Activated T-helper 9 cell treated with anti-CD3 and anti-CD28 coated beads, Interleukin-2, amount 50 U/mL, for 16 hours (primary cell): Measurements from ENCODE around the gene DENND1C.

Experiments used
- DNase-seq: peaks from one replicate; pipeline ENCODE4 v3.0.0-alpha.2; 2020; ENCODE audit warnings: low read depth

Gene DENND1C

DNA sequence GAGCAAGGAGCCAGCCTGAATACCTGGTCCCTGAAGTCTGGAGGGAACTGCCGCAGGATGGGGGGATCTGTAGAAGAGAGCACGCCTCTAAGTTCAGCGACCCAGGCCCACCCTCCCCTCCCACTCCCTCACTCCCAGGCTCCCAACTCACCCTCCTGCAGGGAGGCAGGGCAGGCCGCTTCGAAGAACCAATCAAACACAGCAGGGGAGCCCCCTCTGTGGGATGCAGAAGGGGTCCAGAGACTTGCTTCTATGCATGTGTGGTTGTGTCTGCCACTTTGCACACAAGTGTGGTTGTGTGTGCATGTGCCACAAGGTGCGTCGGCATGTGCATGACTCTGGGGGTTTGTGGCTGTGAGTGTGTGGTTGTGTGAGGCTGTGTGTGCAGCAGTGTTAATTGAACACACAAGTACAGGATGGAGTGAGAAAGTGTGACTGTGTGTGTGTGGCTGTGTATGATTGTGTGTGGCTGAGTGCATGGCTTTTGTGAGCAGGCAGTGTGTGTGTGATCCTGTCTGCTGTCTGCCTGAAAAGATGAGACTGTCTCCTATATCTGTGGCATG is 1.7 kb downstream of the DENND1C start:
- no peak for DNase-seq

- no peak for DNase-seq
Observed at GRCh38 chr19:6478815-6479214, 2.8 kb downstream of the DENND1C start.

GRCh38 chr19:6476896-6477431 is 4.6 kb downstream of the DENND1C start:
- no peak for DNase-seq

GRCh38 chr19:6476155-6476895 is 5.3 kb downstream of the DENND1C start:
- peak; percentile 30 for DNase-seq

- no peak for DNase-seq
Observed at GRCh38 chr19:6475321-6476108, 6.1 kb downstream of the DENND1C start.

DNA sequence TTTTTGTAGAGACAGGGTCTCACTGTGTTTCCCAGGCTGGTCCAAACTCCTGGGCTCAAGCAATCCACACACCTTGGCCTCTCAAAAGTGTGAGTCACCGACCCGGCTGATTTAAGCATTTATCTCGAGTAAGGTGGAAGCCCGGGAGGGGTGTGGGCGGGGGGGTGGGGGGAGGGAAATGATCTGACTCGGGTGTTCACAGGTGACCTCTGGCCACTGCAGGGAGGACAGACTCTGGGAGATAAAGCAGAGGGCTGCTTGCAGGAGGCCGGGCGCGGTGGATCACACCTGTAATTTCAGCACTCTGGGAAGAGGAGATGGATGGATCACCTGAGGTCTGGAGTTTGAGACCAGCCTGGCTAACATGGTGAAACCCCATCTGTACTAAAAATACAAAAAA is 7.9 kb downstream of the DENND1C start:
- no peak for DNase-seq

DNA sequence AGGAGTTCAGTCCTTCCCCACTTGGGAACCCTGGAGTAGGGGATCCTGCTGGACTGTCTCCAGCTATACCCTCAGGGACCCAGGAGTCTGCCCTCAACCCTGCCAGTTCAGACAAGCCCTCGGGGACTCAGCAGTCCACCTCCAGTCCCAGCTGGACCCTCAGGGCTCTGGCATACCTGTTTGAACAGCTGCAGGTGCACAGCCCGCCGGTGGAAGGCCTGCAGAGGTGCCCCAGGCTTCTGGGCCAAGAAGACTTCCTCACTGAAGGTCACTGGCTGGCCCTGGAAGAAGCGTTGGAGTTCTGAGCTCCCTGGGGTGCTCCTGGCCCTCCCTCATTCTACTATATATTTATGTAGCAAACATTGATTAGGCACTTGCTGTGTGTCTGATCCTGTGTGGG is 8.9 kb downstream of the DENND1C start:
- no peak for DNase-seq

DNA sequence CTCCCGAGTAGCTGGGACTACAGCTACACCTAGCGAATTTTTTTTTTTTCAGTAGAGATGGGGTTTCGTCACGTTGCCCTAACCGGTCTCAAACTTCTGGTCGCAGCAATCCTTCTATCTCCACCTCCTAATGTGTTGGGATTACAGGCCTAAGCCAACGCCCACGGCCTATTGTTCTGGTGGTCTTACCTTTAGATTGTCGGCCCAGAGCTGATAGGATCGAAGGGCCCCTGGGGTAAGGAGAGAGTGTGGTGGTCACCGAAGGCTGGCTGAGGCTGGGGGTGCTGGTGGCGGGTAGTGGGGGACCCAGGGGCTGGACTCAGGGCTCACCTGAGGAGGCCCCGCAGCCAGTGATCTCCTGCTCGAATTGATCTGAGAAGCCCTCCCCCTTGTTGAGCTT is 10.5 kb downstream of the DENND1C start:
- DNase-seq = no peak

- DNase-seq = no peak
Observed at GRCh38 chr19:6470173-6470572, 11.4 kb downstream of the DENND1C start.

GRCh38 chr19:6467384-6467783 is 14.2 kb downstream of the DENND1C start:
- no peak for DNase-seq

- DNase-seq = no peak
Observed at GRCh38 chr19:6466526-6467248, 14.9 kb downstream of the DENND1C start.

DNA sequence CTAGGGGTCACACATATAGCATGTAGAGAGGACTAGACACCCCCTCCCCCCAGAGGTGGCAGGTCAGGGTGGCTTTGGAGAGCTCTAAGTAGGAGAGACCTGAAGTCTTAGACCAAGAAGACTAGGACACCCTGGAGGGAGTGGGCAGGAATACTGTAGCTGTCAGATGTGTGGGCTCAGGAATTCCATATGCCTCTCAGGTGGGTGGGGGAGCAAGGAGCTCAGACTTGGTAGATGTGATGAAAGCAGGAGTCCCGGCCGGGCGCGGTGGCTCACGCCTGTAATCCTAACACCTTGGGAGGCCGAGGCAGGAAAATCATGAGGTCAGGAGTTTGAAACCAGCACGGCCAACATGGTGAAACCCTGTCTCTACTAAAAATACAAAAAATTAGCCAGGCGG is 15.9 kb downstream of the DENND1C start:
- DNase-seq = no peak

DNA sequence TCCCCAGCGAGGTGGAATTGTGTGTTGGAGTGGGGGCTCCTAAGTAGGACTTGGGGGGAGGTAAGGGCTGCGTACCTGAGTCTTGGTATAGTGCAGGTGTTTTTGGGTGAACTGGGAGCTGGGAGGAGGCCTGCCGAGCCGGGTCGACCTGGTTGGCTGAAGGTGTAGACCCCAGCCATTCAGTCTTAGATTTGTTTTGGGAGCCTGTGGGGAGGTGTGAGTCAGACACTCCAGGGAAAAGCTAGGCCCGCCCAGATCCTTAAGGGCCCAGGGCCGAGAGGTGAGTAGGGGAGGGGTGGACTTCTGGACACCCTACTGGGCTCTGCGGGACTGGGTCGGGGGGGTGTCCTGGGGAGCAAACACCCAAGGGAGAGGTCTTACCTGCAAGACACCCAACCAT is 16.6 kb downstream of the DENND1C start:
- no peak for DNase-seq

GRCh38 chr19:6464070-6464873 is 17.3 kb downstream of the DENND1C start, which contains the start of gene CRB3:
CRB3 (plus strand) TSS chr19:6464271; CDS start chr19:6464702, 431 bp downstream.
- peak; percentile 27 for DNase-seq

- DNase-seq = peak; percentile 93
Observed at GRCh38 chr19:6460099-6460884, 21.3 kb downstream of the DENND1C start.

DNA sequence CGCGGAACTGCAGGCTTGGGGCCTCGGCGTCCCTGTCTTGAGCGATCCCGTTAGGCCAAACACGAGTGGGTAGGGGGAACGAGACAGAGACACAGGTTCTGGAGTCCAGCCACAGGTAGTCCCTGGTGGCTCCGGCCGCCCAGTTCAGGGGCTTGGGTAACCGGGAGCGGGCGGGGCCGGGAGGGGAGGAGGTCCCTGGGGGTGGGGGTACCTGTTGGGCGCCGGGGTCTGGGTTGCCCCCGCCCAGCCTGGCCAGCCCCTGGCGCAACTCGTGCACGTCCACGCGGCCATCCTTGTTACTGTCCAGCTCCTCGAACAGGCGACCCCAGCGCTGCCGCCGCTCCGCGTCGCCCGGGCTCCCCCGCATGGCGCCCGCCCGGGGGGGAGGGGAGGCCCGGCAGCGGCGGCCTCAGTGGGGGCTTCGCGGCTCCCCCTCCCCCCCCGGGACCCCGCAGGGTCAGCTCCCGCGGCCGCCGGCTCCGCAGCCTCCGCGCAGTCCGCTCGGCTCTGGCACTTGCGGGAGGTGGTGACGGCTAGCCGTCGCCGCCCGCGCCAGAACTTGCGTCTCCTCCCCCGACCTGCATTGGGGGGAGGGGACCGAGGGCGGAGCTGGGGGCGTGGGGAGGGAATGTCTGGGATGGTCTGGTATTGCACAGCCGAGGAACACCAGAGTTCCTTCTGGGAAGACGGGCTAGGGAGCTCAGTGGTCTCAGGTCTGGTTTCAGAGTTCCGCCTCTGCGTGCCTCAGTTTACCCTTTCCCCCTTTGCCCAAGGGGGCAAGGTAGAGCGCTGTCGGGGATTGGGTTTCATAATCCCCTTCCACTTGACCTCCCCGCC is 22.1 kb downstream of the DENND1C start, which contains the start of gene SLC25A23:
TSS of gene SLC25A23 (minus strand) at position 531 of the 837 bp plus-strand sequence. CDS start at position 367, 164 bp downstream.
- DNase-seq = peak; percentile 42

DNA sequence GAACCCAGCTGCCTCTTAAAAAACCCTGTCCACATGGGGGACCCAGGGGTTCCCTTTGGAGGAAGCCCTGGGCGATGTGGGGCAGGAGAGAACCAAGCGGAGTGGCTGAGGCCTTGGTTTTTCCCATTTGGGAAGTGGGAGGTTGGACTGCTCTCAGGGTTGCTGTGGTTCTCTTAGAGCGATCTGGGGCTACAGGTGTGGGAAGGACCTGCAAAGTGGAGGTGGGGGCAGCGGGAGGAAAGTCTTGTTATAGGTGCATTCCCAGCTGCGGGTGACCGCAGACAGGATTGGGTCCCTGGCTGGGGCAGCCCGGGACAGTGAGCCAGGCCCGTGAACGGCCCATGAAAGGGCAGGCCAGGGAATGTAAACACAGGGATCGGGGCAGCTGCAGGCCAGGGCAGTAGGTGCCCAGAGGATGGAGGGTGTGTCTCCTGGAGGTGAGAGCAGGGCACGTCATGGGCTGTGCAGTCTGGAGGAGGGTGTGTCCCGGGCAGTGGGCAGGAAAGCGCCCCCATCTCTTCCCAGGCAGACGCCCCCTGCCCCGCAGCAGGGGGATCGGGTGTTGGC is 22.8 kb downstream of the DENND1C start:
- no peak for DNase-seq

DNA sequence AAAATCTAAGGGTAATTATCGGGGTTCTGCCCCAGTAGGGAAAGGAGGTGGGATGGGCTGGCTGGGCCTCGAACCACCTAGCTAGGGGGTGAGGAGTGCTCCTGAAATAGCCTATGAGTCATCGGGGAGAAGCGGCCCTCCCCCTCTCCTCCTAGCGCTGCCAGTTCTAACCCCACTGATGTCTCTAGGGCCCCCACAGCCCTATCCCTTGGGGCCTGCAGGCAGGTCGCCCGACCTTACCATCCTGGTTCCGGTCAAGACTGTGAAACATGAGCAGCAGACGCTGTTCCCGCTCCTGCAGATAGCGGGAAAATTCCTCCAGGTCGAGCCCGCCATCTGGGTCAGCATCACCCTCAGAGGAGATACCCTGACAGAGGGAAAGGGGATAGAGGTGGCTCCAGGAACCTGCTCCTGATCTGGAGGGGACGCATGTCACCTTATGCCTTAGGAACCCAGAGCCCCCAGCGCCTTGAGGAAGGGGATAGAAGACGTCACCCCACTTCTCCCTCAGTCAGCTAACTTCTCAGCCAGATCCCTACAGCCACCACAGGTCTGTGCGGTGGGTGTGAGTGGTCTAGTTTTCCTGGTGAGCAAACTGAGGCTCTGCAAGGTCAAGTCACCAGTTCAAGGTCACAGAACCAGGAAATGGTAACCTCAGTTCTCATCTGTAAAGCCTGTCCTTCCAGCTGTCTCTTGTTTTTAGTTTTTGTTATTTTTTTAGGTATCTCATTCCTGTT is 23.5 kb downstream of the DENND1C start:
- no peak for DNase-seq
